Hepatocyte (in vitro differentiated cells): Measurements from ENCODE around the gene JUND.

Experiments
- EZH2 ChIP-seq: fragments of 200-600 bp; sonication (generic); IDR thresholded peaks from 2 replicates; pipeline ENCODE4 v1.6.1; 2016; ENCODE audit warnings: antibody characterized with exemption, mild to moderate bottlenecking, borderline replicate concordance
- TF ChIP-seq, protein P1 (sequence below): fragments of 200-600 bp; sonication (generic); IDR thresholded peaks from 2 replicates; pipeline ENCODE4 v1.5.1; 2016; ENCODE audit warnings: antibody characterized with exemption, mild to moderate bottlenecking; ENCODE audit not compliant: poor library complexity

DNA sequence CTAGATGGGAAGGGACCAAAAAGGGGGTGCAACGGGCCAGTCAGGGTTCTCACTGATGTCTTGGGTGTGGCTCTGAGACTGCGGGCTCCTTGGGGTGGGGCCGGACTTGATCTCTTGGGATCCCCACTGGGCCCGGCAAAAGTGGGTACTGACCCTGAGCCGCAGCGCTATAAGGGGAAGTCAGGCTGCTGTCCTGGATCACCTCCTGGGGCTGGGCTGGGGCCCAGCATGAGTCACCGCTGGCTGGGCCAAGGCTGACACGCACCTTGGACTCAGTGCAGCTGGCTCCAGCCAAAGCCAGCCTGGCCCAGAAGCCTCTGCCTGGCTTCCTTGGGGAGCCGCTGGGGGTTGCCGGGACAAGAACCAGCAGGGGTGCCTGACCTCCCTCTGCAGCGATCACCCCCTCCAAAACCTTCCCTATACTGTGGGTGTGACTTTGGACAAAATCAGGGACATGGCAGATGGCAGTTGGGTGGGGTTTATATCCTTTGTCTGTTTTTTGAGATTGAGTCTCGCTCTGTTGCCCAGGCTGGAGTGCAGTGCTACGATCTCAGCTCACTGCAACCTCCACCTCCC, 6.6 kb downstream of the JUND start:
- TF ChIP-seq, protein P1, sequence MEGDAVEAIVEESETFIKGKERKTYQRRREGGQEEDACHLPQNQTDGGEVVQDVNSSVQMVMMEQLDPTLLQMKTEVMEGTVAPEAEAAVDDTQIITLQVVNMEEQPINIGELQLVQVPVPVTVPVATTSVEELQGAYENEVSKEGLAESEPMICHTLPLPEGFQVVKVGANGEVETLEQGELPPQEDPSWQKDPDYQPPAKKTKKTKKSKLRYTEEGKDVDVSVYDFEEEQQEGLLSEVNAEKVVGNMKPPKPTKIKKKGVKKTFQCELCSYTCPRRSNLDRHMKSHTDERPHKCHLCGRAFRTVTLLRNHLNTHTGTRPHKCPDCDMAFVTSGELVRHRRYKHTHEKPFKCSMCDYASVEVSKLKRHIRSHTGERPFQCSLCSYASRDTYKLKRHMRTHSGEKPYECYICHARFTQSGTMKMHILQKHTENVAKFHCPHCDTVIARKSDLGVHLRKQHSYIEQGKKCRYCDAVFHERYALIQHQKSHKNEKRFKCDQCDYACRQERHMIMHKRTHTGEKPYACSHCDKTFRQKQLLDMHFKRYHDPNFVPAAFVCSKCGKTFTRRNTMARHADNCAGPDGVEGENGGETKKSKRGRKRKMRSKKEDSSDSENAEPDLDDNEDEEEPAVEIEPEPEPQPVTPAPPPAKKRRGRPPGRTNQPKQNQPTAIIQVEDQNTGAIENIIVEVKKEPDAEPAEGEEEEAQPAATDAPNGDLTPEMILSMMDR = no peak
- TF ChIP-seq EZH2 = no peak
